Neutrophil (primary cell): ENCODE results near the gene ZNF280C.

Experiments
- H3K27ac ChIP-seq: fragments of 200-600 bp; sonication (generic); 2 replicates; pipeline ENCODE4 v1.5.1; 2016; ENCODE audit warnings: mild to moderate bottlenecking, moderate library complexity
- H3K27me3 ChIP-seq: fragments of 200-600 bp; sonication (generic); 2 replicates; pipeline ENCODE4 v1.6.0; 2016; ENCODE audit warnings: mild to moderate bottlenecking
- H3K36me3 ChIP-seq: fragments of 200-600 bp; sonication (generic); 2 replicates; pipeline ENCODE4 v1.5.1; 2017
- H3K4me1 ChIP-seq, 2 experiments: fragments of 200-600 bp in 1 of 2; sonication (generic) in 1 of 2; 1 replicate in 1 of 2; 2 replicates in 1 of 2; pipeline versions ENCODE4 v1.5.1 to v1.6.1; 2013 to 2016; ENCODE audit warnings: low read depth in 1 of 2, low read length in 1 of 2, mild to moderate bottlenecking in 1 of 2, moderate library complexity in 1 of 2; ENCODE audit not compliant: control insufficient read depth in 1 of 2, insufficient read depth in 1 of 2
- H3K4me3 ChIP-seq, 2 experiments: fragments of 200-600 bp in 1 of 2; sonication (generic) in 1 of 2; 1 replicate in 1 of 2; 2 replicates in 1 of 2; pipeline ENCODE4 v1.5.1; 2013 to 2016; ENCODE audit warnings: low read depth in 1 of 2, low read length in 1 of 2, mild to moderate bottlenecking in 1 of 2, moderate library complexity in 1 of 2
- H3K9me3 ChIP-seq: fragments of 200-600 bp; sonication (generic); 2 replicates; pipeline ENCODE4 v1.5.1; 2016
- TF ChIP-seq, protein P1 (sequence below): fragments of 200-600 bp; sonication (generic); IDR thresholded peaks from 2 replicates; pipeline ENCODE4 v1.5.1; 2016; ENCODE audit warnings: antibody characterized with exemption

The ZNF280C gene

DNA sequence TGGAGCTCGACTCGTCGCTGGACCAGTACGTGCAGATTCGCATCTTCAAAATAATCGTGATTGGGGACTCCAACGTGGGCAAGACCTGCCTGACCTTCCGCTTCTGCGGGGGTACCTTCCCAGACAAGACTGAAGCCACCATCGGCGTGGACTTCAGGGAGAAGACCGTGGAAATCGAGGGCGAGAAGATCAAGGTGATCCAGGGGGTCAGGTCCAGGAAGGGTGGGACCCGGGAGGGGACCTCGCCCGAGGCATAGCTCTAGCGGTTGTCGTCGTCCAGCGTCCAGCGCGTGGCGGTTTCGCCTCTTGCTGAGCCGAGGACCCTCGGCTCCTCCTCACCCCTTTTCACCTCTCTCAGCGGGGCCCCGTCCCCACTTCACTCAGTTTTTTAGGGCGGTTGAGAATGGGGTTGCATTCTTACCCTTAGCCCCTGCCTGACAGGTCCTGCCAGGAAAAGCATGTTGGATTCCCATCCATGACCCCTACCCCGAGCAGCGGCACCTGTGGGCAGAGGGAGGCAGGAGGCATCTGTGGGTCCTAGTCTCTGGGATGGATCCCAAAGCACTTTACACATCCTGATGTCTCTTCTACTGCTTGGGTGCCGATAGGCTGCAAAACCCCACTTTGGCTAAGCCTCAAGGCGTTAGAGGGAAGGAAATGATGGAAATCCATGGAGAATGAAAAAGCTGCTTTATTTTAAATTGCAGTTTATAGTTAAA is 96.4 kb downstream of the ZNF280C start:
- H3K4me3 ChIP-seq: peak overlapping the region; percentile 70 to 75
- no peaks in the 10 kb centered on the region for H3K36me3 ChIP-seq
- TF ChIP-seq, protein P1, sequence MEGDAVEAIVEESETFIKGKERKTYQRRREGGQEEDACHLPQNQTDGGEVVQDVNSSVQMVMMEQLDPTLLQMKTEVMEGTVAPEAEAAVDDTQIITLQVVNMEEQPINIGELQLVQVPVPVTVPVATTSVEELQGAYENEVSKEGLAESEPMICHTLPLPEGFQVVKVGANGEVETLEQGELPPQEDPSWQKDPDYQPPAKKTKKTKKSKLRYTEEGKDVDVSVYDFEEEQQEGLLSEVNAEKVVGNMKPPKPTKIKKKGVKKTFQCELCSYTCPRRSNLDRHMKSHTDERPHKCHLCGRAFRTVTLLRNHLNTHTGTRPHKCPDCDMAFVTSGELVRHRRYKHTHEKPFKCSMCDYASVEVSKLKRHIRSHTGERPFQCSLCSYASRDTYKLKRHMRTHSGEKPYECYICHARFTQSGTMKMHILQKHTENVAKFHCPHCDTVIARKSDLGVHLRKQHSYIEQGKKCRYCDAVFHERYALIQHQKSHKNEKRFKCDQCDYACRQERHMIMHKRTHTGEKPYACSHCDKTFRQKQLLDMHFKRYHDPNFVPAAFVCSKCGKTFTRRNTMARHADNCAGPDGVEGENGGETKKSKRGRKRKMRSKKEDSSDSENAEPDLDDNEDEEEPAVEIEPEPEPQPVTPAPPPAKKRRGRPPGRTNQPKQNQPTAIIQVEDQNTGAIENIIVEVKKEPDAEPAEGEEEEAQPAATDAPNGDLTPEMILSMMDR: no peak
- peaks cover 21 to 35% of the 10 kb centered on the region in 2 experiments for H3K4me1 ChIP-seq
- no peaks in the 10 kb centered on the region for H3K9me3 ChIP-seq
- H3K27me3 ChIP-seq: no peaks in the 10 kb centered on the region
- peak overlapping the region; percentile 89 for H3K27ac ChIP-seq

DNA sequence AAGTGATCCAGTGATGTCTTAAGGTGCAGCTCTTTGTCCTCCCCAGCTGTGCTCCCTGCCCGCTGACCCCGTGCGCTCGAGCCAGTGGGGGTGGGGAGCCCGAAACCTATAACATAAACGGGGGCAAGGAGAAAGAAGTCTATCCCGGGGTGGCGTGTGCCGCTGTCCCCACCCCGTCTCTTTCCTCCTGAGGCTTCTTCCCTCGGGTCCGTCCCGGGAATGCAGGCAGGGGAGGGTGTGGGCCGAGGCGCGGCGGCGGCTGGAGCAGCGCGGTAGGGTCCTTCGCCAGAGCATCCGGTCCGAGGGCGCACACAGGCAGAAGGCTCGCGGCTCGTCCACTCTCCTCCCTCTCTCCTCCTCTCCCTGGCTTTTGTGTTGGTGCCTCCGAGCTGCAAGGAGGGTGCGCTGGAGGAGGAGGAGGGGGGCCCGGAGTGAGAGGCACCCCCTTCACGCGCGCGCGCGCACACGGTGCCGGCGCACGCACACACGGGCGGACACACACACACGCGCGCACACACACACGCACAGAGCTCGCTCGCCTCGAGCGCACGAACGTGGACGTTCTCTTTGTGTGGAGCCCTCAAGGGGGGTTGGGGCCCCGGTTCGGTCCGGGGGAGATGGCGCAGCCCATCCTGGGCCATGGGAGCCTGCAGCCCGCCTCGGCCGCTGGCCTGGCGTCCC is 97.1 kb downstream of the ZNF280C start, which contains the start of gene RAB33A:
RAB33A (plus strand) TSS at position 517 of the 681 bp plus-strand sequence; CDS start at position 618, 101 bp downstream.
- Histone ChIP-seq H3K4me3 (peak within 1 kb of the TSS; percentile 70 to 75), H3K27me3 (no peaks in the 10 kb centered on the region), H3K9me3 (no peaks in the 10 kb centered on the region), H3K36me3 (no peaks in the 10 kb centered on the region), H3K27ac (peak within 1 kb of the TSS; percentile 89), H3K4me1 (peaks cover 25 to 40% of the 10 kb centered on the region in 2 experiments)
- TF ChIP-seq, protein P1: no peak

DNA sequence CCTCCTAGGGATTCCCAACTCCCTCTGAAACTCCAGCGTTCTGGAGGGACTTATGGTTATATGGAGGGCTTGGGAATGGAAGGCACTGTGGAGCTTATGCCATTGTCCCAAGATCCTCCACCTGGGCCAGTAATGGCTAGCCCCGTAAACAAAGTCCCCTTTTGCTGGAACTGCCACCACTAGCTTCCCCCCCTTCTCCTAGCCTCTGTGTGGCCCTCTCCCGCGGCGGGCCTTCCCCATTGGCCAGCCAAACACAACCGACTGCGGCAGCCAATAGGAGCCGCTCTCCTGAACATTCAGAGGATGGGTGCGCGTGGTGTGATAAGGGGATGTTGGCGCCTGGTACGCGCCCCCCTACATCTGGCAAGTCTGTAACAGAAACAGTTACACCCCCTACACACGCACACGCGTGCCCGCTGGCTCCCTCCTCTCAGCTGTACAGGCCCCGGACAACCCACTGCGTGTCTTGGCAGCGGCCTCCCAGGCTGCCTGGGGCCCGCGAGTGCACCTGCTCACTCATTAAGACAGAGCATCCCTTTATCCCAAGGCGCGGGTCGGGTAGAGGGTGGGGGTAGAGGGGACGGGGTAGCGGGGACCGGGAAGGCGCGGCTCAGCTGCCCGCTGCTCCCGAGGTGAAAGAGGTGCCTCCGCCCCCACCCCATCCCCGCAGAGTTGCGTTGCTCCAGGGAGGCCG is 97.8 kb downstream of the ZNF280C start:
- Histone ChIP-seq H3K36me3 (no peaks in the 10 kb centered on the region), H3K4me1 (peaks cover 29 to 46% of the 10 kb centered on the region in 2 experiments), H3K4me3 (peak overlapping the region; percentile 70 to 75), H3K9me3 (no peaks in the 10 kb centered on the region), H3K27ac (peak overlapping the region; percentile 89), H3K27me3 (no peaks in the 10 kb centered on the region)
- TF ChIP-seq, protein P1: no peak

DNA sequence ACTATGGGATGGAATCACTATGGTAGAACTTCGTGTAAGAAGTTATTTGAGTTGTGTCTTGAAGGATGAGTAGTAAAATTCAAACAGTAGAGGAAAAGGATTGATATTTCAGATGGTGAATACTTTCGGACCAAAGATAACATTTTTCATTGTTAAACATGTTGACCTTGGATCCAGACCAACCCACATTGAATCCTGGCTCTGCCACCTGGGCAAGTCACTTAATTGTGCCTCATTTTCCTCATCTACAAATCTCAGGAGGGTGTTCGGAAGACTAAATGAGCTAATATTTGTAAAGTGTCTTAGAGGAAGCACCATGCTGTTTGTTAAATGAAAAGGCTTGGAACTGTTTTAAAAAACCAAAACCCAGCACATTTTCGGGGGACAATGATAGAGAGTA is 101.7 kb downstream of the ZNF280C start:
- no peak overlapping the region for H3K27ac ChIP-seq

DNA sequence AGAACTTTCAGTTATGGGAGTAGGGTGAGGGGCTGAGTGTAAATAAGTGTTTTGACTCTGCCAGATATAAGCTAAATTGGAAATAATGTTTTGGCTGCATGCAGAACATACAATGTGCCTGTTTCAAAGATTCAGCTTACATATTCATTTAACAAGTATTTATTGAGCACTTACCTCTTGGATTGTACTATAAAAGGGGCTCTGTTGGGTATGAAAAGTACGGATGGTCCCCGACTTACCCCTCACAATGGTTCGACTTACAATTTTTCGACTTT is 102.3 kb downstream of the ZNF280C start:
- no peaks in the 10 kb centered on the region for H3K36me3 ChIP-seq
- TF ChIP-seq, protein P1: no peak
- peak overlapping the region; percentile 69 to 80 for H3K4me3 ChIP-seq
- no peaks in the 10 kb centered on the region for H3K9me3 ChIP-seq
- H3K27me3 ChIP-seq: no peaks in the 10 kb centered on the region
- H3K27ac ChIP-seq: peak overlapping the region; percentile 85
- peaks cover 16 to 20% of the 10 kb centered on the region in 2 experiments for H3K4me1 ChIP-seq

More for the DNA sequence above, 101.7 kb downstream of the ZNF280C start:
- H3K27me3 ChIP-seq: no peaks in the 10 kb centered on the region
- no peaks in the 10 kb centered on the region for H3K9me3 ChIP-seq
- H3K4me1 ChIP-seq: peaks cover 19 to 20% of the 10 kb centered on the region in 2 experiments
- no peaks in the 10 kb centered on the region for H3K36me3 ChIP-seq
- TF ChIP-seq, protein P1: no peak
- no peak overlapping the region for H3K4me3 ChIP-seq
